HFF-Myc (cell line): ENCODE measurements around the gene ANKRD55.

Experiments used
- DNase-seq: peaks from one replicate; pipeline ENCODE4 v3.0.0-alpha.2; 2011; ENCODE audit warnings: low read depth; ENCODE audit errors: extremely low read depth
- H3K4me3 ChIP-seq: replicated peaks from 2 replicates; pipeline ENCODE4 v1.5.1; 2011; ENCODE audit warnings: low read depth, mild to moderate bottlenecking, control low read depth, low read length
- TF ChIP-seq, protein P1 (sequence below): IDR thresholded peaks from 2 replicates; pipeline ENCODE4 v1.5.1; 2012; ENCODE audit warnings: mild to moderate bottlenecking, low read depth, low read length, control low read depth; ENCODE audit errors: missing control alignments

ANKRD55 gene

DNA sequence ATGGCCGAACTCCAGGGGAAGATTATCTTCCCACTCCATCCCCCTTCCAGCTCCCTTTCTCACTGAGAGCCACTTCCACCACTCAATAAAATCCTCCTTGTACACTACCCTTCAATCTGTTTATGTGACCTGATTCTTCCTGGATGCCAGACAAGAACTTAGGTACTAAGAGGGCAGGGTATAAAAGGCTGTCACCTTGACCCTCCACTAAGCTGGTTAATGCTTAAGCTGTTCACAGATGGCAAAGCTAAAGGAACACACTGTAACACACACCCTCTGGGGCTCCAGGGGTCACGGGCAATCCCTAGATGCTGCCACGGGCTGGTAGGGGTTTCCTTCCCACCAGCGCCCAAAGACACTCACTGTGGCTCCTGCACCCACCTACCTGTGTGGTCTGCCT is 179.8 kb downstream of the ANKRD55 start:
- DNase-seq, result no peak
- TF ChIP-seq, protein P1, sequence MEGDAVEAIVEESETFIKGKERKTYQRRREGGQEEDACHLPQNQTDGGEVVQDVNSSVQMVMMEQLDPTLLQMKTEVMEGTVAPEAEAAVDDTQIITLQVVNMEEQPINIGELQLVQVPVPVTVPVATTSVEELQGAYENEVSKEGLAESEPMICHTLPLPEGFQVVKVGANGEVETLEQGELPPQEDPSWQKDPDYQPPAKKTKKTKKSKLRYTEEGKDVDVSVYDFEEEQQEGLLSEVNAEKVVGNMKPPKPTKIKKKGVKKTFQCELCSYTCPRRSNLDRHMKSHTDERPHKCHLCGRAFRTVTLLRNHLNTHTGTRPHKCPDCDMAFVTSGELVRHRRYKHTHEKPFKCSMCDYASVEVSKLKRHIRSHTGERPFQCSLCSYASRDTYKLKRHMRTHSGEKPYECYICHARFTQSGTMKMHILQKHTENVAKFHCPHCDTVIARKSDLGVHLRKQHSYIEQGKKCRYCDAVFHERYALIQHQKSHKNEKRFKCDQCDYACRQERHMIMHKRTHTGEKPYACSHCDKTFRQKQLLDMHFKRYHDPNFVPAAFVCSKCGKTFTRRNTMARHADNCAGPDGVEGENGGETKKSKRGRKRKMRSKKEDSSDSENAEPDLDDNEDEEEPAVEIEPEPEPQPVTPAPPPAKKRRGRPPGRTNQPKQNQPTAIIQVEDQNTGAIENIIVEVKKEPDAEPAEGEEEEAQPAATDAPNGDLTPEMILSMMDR, result no peak

DNA sequence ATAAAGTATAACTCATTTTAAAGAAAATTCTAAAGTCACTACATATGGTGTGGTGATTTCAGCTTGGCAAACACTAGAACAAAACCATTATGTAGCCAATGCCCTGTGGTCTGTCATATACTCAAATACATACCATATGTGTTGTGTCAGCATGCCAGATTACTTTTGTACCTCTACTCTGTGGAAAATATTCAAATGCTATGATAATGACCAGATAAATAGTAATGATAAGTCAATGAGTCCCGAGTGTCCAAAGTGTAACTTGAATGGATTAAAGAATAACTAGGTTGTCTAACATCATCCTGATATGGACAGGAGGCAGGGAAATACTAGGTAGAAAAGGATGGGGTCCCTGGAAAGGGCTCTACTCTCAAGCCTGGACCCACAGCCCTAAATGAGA is 180.4 kb downstream of the ANKRD55 start:
- TF ChIP-seq, protein P1, result no peak
- no peak overlapping the region for H3K4me3 ChIP-seq
- no peak for DNase-seq

More for the DNA sequence above, 179.8 kb downstream of the ANKRD55 start:
- no peak overlapping the region for H3K4me3 ChIP-seq

DNA sequence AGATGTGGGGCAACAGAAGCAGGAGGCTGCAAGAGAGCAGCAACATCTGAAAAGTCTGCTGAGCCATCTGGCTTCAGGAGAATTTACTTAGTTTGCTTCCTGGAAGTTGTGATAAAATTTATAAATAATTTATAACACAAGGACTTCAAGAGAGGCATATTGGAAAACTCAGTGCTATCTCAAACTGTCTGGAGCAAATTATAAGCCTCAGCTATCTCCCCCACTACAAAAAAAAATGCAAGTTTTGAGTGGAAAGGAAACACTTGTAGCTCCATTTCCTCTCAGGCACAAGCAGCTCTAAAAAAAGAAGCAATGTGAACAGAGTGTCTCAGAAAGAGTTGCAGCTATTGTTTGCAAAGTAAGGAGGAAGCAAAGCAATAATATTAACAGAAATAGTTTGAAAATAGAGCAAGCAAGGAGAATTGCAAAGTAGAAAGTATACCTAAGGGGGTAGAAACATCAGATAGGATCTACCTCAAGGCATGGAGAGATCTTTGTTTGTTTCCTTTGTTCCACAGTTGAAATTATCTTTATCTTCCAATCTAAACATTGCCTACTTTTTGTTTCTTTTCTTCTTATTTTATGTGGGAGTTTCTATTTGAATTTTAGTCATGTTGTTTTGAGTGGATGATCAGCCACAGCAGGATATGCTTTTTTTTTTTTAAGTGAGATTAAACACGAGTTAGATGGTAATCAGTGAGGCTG is 182.4 kb downstream of the ANKRD55 start:
- no peak for DNase-seq
- H3K4me3 ChIP-seq, result no peak overlapping the region
- TF ChIP-seq, protein P1, result no peak
